GM21737 (cell line): ENCODE measurements around the gene LRP2BP.
"Not testable (repeated sequence)": the region's sequence is repeated elsewhere in the genome, so short reads cannot be mapped to it uniquely, and the experiment has no call there.

ENCODE experiments used
- ATAC-seq: cut with Tn5 transposase; IDR thresholded peaks from one replicate; pipeline ENCODE4 v1.9.1; 2021; ENCODE audit warnings: mild to moderate bottlenecking, moderate library complexity; ENCODE audit not compliant: unreplicated experiment

Gene LRP2BP

DNA sequence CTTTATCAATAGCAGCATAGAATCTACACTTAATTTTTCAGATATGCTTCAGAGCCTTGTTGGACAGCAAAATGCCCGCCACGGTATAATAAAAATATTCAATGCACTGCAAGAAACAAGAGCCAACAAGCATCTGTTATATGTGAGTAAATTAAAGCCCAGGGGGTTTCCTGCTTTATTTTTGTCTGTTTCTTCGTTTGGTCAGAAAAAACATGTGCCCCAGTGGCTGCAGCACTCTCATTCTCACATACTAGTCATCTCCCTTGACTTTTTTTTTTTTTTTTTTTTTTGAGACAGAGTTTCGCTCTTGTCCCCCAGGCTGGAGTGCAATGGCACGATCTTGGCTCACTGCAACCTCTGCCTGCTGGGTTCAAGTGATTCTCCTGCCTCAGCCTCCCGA lies 33.2 kb downstream of the LRP2BP start:
- ATAC-seq: not testable (repeated sequence)

DNA sequence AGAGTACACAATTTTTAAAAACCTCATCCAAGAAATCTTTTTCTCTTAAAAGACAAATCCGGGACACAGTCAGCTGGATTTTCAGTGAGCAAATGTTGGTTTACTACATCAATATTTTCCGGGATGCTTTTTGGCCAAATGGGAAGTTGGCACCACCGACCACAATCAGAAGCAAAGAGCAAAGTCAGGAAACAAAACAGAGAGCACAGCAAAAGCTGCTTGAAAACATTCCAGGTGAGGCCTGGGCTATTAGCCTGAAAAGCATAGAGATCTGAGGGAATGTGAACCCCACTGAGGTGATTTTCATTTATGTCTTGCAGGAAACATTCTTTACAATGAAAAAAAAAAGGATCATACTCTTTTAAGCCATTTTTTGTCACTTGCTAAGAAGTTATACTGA lies 33.9 kb downstream of the LRP2BP start:
- no peak for ATAC-seq

DNA sequence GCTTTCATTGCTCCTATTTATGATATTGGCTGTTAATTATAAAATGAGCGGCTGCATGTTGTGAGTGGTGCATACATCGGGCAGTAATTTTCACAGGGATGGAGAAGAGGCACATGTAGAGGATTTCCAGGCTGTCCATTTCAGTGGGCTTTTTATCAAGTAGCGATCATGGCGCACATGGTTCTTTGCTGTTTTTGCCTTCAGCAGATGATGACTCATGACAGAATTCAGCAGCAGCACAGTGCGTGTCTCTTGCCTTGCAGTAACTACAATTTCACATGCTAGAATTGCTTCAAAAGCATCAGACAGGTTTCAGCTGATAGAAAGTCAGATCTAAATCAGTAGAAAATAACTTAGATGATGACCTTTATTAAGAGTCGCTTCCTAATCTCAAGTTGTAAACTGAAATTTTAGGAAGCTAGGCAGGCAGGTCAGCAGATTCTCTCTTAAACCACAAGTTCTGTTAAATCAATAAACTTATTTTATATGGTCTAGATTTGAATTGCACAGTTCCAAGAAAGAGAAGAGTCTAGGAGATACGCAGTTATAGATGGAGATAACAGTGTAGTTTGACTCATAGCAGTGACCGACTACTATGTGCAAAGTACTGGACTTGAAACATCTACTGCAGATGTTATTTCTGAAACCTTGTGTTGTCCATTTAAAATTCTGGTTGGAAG lies 35.8 kb downstream of the LRP2BP start:
- no peak for ATAC-seq

DNA sequence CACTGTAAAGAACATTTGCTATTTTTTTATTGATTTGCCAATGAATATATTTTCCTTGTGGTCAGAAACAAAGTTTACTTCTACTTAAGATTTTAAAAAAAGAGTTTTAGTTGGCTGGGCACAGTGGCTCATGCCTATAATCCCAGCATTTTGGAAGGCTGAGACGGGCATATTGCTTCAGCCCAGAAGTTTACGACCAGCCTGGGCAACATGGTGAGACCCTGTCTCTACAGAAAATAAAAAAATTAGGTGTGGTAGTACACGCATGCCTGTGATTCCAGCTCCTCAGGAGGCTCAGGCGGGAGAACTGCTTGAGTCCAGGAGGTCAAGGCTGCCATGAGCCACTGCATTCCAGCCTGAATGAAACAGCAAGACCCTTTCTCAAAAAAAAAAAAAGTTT lies 36.8 kb downstream of the LRP2BP start:
- ATAC-seq: no peak

DNA sequence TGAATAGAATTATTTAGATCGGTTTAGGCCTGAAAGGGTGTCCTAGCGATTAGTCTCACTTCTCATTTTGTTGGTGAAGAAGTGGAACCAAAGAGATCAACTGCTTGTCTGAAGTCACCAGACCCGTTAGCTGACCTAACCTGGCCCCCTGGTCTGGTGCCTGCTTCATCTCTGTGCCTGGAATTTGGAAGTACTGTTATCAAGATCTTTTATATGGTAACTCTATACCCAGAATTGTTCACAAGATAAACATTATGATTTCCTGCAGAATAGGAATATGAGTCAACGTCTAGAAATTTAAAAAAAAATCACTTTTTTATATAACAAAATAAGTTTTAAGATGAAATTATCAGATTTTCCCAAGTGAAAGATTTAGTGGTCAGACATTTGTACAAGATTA lies 37.2 kb downstream of the LRP2BP start:
- no peak for ATAC-seq

DNA sequence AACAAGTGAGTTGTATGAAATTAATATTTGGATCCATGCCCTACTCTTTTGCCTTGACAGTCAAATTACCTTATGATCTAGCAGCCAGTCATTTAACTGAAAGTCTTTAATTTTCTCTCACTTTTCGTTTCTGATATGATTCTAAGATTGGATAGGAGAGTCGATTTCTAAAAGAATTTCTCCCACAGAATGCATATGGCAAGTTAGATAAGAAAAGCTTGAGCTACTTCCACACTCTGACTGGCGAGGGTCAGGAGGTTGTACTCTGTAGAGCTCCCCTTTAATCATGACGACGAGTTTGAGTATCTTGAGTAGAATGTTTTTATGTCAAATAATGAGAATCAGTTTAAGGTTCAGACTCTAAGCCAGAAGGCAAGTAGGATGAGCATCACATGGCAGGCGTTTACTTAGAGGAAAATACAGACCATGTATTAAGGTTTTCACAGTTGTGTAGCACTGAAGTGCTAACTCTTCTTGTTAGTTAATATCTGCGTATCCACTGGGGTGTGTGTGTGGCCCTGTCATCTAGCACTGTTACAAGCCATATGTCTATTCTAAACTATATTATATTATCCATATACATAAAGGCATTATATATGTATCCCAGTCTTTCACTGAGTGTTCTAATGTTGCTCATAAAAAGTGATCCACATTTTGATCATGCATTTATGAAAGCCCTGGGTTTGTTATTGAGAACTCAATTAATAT lies 37.8 kb downstream of the LRP2BP start:
- ATAC-seq: no peak

DNA sequence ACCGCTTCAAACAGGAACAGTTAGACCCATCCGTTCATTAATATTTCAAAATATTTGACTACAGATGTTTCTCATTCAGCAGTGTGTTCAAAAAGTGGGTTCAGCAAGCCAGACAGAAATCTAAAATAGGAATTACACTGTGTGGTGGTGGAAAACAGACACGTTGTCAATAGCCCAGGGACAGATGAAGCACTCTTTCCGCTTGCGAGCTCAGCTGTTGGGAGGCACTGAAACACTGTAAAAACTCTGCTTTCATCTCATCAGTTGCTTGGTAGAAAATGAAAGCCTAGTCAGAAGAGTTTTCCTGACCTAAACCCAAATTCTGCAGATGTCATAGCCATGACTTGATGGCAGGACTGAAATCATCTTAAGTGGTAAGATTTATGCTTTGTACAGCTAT lies 38.5 kb downstream of the LRP2BP start:
- no peak for ATAC-seq

DNA sequence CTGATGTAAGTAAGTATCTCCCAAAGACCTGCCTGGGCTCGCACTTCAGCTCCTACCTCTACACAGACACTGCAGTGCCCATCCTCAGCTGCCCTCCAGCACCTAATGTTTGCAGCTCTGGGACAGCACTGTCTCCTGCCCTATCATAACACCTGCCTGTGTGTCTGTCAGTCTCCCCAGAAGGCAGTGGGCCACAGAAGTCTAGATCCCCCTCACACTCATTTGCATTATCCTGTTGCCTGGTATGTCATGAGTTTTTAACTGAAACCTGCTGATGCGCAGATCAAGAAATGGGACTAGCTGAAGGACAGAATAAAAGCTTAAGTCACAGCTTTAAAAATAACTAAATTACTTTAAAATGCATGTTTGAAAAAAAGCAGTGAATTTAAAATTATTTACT lies 43.0 kb downstream of the LRP2BP start:
- no peak for ATAC-seq

DNA sequence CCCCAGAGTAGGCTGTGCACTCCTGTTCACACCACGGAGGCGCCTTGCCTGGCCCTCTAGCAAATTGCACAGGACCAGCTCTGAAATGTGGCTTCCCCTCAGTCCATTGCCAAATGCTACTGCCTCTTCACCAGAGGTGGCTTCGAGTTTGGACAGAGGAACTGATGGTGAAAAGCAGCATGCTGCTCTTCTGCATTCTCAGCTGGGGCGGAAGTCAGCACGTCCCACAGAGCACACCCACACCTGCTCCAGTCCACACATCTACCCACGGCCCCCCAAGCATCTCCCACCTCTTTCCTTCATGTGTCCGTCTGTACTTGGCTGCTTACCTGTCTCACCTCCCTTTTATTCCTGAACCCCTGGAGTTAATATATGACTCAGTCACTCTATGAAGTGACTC lies 43.5 kb downstream of the LRP2BP start:
- no peak for ATAC-seq

DNA sequence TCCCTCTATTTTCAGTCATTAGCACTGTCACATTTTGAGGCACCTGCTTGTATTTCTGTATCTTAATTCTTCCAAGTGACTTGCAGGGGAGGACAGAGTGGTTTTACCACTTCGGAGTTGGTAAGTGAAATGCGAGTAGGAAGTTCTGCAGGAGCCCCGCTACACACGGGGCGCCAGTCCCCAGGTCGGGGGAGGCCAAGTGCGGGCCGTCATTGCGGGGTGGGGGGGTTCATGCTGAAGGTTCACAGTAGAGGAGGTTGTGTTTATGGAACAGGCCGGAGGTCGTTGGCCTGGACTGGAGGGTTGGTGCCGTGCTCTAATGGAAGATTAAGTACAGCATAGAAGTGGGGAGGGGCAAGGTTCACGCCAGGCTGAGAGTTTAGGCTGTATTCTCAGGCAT lies 44.0 kb downstream of the LRP2BP start:
- ATAC-seq: no peak

DNA sequence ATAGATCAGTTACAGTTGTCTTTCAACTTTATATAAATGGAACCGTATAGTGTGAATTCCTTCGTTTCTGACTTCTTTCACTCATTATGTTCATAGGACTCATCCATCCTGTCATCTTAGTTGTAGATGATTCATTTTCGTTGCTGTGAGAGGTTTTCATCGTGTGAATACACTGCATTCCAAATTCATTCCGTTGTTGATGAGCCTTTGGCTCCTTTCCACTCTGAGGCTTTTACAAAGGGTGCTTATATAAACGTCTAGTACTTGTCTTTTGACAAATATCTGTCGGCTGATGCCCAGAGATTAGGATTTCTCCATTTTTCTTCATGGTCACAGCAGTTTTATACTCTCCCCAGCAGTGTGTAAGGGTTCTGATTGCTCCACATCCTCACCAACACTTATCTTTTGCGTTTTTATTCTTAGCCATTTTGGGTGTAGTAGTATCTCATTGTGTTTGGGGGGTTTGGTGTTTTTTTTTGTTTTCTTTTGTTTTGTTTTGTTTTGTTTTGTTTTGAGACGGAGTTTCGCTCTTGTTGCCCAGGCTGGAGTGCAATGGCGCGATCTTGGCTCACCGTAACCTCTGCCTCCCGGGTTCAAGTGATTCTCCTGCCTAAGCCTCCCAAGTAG lies 48.6 kb downstream of the LRP2BP start:
- no peak for ATAC-seq

DNA sequence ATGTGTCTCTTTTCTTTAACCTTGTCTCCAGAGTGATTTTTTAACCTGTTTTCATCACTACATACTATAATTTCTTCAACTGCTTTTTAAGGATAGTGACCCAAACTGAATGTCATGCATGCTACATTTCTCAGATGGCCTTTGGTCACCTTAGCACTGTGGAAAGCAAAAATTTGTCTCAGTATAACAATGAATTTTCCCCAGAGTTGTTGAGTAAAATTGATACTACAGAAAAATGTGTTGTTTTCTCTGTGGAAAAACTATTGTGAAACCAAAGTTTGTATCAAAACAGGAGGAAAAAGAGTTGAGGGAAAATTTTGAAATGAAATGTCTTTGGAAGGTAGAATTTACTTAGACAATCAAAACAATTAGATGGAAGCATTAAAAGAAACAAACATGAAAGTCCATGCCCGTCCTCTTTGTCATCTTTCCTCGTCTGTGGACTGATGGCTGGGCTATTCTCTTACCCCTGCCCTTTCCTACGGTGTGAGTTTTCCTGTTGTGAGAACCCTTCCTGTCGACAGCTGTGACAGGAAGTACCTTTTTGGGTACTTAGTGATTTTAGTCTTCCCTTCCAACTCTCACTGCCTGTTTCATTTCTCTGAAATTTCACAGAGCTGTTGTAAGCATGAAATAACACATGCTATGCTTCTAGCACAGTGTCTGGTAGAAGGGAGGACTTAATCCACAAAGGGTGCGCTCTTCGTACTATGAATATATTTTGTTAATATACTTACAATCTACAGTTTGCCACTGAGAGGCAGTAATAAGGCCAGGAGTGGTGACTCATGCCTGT lies 50.8 kb downstream of the LRP2BP start:
- peak; percentile 55 for ATAC-seq

DNA sequence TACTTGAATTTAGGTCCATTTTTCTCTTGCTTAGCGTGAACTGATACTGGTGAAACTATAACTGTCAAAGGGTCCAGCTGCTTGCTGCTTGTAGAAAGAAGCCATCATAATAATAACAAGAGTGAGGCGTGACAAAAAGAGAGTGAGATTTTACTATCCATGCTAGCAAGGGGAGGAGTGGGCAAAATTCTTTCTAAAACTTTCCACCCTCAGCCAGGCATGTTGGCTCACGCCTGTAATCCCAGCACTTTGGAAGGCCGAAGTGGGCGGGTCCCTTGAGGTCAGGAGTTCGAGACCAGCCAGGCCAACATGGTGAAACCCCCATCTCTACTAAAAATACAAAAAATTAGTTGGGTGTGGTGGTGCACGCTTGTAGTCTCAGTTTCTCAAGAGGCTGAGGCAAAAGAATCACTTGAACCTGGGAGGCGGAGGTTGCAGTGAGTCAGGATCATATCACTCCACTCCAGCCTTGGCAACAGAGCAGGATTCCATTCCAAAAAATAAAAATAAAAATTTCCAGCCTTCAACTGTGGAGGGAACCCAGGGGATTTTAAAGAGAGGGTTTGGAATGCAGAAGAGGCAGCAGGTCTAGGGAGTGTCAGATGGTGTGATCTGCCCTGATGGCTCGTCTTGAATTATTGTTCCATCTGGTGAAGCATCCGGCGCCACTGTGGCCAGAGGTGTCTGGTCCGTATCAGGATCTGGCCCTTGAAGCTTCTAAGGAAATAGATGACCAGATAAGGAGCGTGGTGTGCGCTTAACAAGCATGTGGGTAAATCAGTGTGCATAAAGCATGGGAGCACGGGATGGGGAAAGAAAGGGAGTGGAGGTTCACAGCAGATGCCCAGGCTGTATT lies 51.8 kb downstream of the LRP2BP start:
- no peak for ATAC-seq

DNA sequence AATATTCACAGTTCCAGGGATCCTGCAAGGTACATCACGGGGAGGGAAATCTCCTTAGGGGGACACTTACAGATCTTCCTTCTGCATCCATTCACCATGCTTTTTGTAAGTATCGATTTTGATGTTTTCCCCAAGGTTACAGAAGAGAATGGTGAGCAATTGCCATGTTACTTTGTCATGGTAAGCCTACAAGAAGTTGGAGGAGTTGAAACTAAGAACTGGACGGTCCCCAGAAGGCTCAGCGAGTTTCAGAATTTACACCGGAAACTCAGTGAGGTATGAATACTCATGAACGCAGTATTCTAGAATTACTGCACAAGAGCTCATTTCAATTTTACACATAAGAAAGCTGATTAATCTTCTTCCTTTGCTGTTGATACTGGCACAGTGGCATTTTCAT lies 53.9 kb downstream of the LRP2BP start:
- peak; percentile 61 for ATAC-seq

DNA sequence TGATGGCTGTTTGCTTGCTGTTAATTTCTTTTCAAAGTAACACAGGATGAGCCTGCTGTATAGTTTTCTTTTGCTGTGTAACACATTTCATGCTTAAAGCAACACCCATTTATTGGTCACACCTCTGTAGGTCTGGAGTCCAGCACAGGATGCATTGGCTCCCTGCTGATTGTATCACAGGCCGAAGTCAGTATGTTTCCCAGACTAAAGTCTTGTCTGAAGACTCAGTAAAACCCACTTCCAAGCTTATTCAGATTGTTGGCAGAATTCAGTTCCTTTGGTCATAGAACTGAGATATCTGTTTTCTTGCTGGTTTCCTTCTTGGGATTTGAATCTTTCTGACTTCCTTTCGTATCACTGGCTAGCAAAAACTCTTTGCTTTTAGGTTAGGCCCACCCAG lies 54.3 kb downstream of the LRP2BP start:
- peak; percentile 6 for ATAC-seq

DNA sequence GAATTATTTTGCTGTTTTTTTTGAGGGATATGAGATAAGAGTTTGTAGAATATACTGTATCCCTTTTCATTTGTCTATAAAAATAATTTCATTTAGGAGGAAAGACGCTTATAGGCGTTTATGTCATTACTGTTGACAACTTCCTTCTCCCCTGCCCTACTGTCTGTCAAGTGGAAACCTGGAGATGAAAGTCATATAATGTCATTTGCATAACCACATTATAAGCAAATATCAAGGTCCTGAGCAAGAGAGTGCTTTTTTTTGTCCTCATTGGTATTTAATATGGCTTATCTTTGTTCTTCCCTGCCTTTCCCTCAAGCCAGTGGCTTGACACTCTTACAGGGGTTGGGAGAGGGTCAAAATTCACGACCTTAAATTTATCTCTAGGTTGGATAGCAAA lies 55.8 kb downstream of the LRP2BP start:
- ATAC-seq: no peak

DNA sequence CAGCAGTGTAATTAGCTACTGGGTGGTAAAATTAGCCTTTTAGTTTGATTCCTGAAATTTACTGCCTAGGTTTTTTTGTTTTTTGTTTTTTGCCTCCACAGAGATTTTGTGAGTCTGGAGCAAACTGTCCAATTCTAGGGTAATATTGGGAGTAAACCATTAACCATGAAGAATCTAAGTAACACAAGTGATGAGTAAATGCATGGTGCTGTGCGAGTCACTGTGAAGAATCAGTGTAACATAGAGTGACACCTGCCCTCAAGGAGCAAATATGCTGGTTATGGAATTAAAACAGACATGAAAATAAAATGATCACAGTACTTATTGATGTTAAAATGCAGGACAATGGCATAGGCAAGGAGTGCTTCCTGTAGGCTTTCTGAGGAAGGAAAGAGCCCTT lies 60.1 kb downstream of the LRP2BP start:
- no peak for ATAC-seq

DNA sequence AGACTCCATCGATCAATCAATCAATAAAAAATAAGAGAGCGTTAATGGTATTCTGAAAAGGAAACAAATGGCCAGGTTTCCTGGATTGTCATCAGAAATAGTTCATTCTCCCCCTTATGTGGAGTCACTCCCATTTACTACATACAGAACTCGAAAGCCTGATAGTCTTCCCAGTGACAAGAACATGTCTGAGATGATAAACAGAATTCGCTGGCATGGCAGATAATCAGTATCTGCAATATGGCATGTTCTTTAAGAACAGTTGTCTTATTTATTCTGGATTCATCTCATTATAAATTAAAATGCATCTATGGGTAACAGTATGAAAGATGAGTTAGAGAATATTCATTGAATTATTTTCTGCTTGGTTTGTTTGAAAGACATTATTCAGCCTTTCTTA lies 61.4 kb downstream of the LRP2BP start:
- ATAC-seq: no peak

DNA sequence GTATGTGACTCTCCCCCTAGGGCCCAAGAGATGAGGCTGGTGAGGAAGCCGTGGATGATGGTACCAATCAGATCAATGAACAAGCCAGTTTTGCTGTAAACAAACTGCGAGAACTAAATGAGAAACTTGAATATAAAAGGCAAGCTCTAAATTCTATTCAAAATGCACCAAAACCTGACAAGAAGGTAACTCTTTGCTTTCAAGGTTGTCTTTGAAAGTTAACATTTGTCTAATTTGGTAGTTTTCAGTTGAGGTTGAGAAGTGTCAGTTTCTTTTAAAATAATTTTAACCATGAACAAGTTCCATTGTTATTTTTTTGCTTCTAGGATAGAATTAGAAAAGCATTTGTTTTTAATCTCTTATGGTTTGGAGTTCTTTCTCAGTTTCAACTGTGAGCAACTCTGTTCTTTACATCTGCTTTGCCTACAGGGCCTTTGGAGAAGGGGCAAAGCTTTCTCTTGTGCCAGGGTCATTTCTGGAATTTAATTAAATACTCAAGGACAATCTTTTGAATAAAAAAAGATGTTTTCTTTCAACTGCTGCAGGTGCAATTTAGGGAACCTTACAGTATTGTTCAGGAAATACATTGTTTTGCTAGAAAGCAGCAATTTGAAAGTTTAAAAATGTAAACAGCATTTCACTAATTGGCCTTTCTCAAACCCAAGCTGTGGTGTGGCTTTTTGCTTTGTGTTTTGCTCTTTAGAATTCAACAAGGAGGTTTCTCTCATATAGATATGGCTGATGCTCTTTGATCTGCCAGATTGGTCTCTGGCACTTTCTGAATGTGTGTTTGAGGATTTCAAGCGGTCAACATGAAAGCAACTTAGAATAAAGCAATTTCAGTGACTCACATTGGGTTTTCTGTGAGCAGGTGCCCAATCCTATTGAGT lies 62.9 kb downstream of the LRP2BP start:
- ATAC-seq: peak; percentile 63
